SK-N-MC (cell line): ENCODE results near the gene DBN1.

Experiments used
- DNase-seq: peaks from one replicate; pipeline ENCODE4 v3.0.0-alpha.2; 2011; ENCODE audit warnings: low read depth, low spot score
- H3K27ac ChIP-seq: fragments of 200-600 bp; sonication (generic); 2 replicates; pipeline ENCODE4 v1.5.1; 2016; ENCODE audit warnings: mixed run types
- H3K36me3 ChIP-seq: fragments of 200-600 bp; sonication (generic); 2 replicates; pipeline ENCODE4 v1.6.1; 2017; ENCODE audit warnings: antibody characterized with exemption, low read length, mixed read lengths; ENCODE audit not compliant: insufficient read depth
- H3K4me3 ChIP-seq: fragments of 200-600 bp; sonication (generic); 2 replicates; pipeline ENCODE4 v1.5.1; 2016
- H3K9ac ChIP-seq: fragments of 200-600 bp; sonication (generic); 2 replicates; pipeline ENCODE4 v1.8.0; 2017; ENCODE audit warnings: mixed run types, mixed read lengths; ENCODE audit not compliant: insufficient read length
- H3K9me3 ChIP-seq: fragments of 200-600 bp; sonication (generic); 2 replicates; pipeline ENCODE4 v1.6.1; 2017; ENCODE audit warnings: low read depth, mild to moderate bottlenecking, antibody characterized with exemption, low read length, moderate library complexity, mixed read lengths
- EZH2 ChIP-seq: fragments of 200-600 bp; sonication (generic); IDR thresholded peaks from one replicate; pipeline ENCODE4 v1.6.1; 2017; ENCODE audit warnings: antibody characterized with exemption
- FOXP2 ChIP-seq: optimal IDR thresholded peaks from 2 replicates; pipeline ENCODE3; 2011; ENCODE audit warnings: mild to moderate bottlenecking, moderate library complexity; ENCODE audit not compliant: insufficient read depth; ENCODE audit errors: extremely low read length, control extremely low read depth
- POLR2AphosphoS5 ChIP-seq: IDR thresholded peaks from 2 replicates; pipeline ENCODE4 v1.6.1; 2012; ENCODE audit warnings: mild to moderate bottlenecking, low read depth, low read length, borderline replicate concordance

The DBN1 gene

GRCh38 chr5:177467436-177467835, 6.0 kb downstream of the DBN1 start:
- H3K9me3 ChIP-seq = no peaks in the 10 kb centered on the region
- H3K4me3 ChIP-seq = no peak overlapping the region
- no peak for TF ChIP-seq POLR2AphosphoS5
- TF ChIP-seq EZH2 = no peak
- no peak for TF ChIP-seq FOXP2
- no peak for DNase-seq
- no peak overlapping the region for H3K27ac ChIP-seq
- H3K36me3 ChIP-seq = peaks cover 89% of the 10 kb centered on the region
- no peak overlapping the region for H3K9ac ChIP-seq

- TF ChIP-seq EZH2 (no peak), FOXP2 (no peak), POLR2AphosphoS5 (no peak)
- no peak overlapping the region for H3K27ac ChIP-seq
- no peak for DNase-seq
- H3K36me3 ChIP-seq = peaks cover 87% of the 10 kb centered on the region
- no peaks in the 10 kb centered on the region for H3K9me3 ChIP-seq
- no peak overlapping the region for H3K9ac ChIP-seq
- no peak overlapping the region for H3K4me3 ChIP-seq
Measured at GRCh38 chr5:177466861-177467260, 6.6 kb downstream of the DBN1 start.

- Histone ChIP-seq H3K4me3 (no peak overlapping the region), H3K36me3 (peaks cover 81% of the 10 kb centered on the region), H3K9ac (no peak overlapping the region), H3K9me3 (no peaks in the 10 kb centered on the region), H3K27ac (no peak overlapping the region)
- TF ChIP-seq FOXP2 (no peak), EZH2 (no peak), POLR2AphosphoS5 (no peak)
- DNase-seq = no peak
Measured at GRCh38 chr5:177465044-177465443, 8.4 kb downstream of the DBN1 start.

- no peaks in the 10 kb centered on the region for H3K9me3 ChIP-seq
- TF ChIP-seq EZH2 = no peak
- TF ChIP-seq FOXP2 = no peak
- TF ChIP-seq POLR2AphosphoS5 = peak; percentile 48; the same call in 1 of the 2 replicates
- peaks cover 79% of the 10 kb centered on the region for H3K36me3 ChIP-seq
- no peak overlapping the region for H3K9ac ChIP-seq
- no peak for DNase-seq
- H3K4me3 ChIP-seq = no peak overlapping the region
- no peak overlapping the region for H3K27ac ChIP-seq
Measured at GRCh38 chr5:177462021-177462670, 11.3 kb downstream of the DBN1 start.

GRCh38 chr5:177459819-177460628, 13.4 kb downstream of the DBN1 start:
- no peak overlapping the region for H3K27ac ChIP-seq
- no peak overlapping the region for H3K4me3 ChIP-seq
- no peaks in the 10 kb centered on the region for H3K9me3 ChIP-seq
- no peak overlapping the region for H3K9ac ChIP-seq
- DNase-seq = no peak
- TF ChIP-seq POLR2AphosphoS5 (peak; percentile 26; the same call in 1 of the 2 replicates), FOXP2 (no peak)
- H3K36me3 ChIP-seq = peaks cover 63% of the 10 kb centered on the region

- Histone ChIP-seq H3K27ac (no peak overlapping the region), H3K4me3 (no peak overlapping the region), H3K9ac (no peak overlapping the region), H3K9me3 (no peaks in the 10 kb centered on the region), H3K36me3 (peaks cover 60% of the 10 kb centered on the region)
- no peak for DNase-seq
- no peak for TF ChIP-seq POLR2AphosphoS5
- TF ChIP-seq EZH2 = no peak
- TF ChIP-seq FOXP2 = no peak
Measured at GRCh38 chr5:177459357-177459756, 14.1 kb downstream of the DBN1 start.

GRCh38 chr5:177458912-177459350, 14.5 kb downstream of the DBN1 start:
- no peak; the same call in 1 of the 2 replicates for TF ChIP-seq POLR2AphosphoS5
- no peak for TF ChIP-seq EZH2
- TF ChIP-seq FOXP2 = no peak
- no peak overlapping the region for H3K27ac ChIP-seq
- no peak overlapping the region for H3K4me3 ChIP-seq
- H3K9me3 ChIP-seq = no peaks in the 10 kb centered on the region
- no peak overlapping the region for H3K9ac ChIP-seq
- H3K36me3 ChIP-seq = peaks cover 60% of the 10 kb centered on the region
- no peak for DNase-seq

GRCh38 chr5:177457852-177458681, 15.4 kb downstream of the DBN1 start:
- peaks cover 53% of the 10 kb centered on the region for H3K36me3 ChIP-seq
- no peak overlapping the region for H3K4me3 ChIP-seq
- no peaks in the 10 kb centered on the region for H3K9me3 ChIP-seq
- TF ChIP-seq EZH2 (no peak), POLR2AphosphoS5 (no peak)
- H3K9ac ChIP-seq = no peak overlapping the region
- DNase-seq = no peak
- H3K27ac ChIP-seq = no peak overlapping the region
